Tibial nerve (tissue), 4 donors: ENCODE data around the gene FANCC.

ENCODE experiments used
- EP300 ChIP-seq, 2 donors: sonication (generic); formaldehyde crosslinking; IDR thresholded peaks; one replicate each; pipeline ENCODE4 v1.6.1; 2017; ENCODE audit warnings: antibody characterized with exemption in 2 of 2, mild to moderate bottlenecking in 1 of 2
- TF ChIP-seq, protein P1 (sequence below), 5 experiments: fragments of 200-600 bp in 3 of 5; fragments of 450-650 bp in 2 of 5; sonication (generic) in 3 of 5; IDR thresholded peaks; one replicate each; pipeline ENCODE4 v1.5.1; 2016 to 2019; ENCODE audit warnings: antibody characterized with exemption in 5 of 5, mild to moderate bottlenecking in 3 of 5, moderate library complexity in 2 of 5

DNA sequence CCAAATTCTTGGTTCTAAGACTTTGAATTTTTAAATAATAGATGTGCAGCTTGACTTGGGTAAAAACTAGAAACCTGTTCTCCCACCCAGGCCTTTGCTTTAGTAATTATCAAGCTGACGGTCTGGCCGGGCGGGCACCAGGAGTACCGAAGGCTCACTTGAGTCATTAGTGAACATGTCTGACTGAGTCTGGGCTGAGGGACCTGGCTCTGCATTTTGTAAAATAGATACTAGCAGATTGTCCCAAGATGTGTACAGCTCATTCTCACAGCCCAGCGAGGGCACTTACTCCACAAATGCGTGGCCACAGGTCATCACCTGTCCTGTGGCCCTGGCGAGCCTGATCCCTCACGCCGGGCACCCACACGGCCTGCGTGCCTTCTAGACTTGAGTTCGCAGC, 216.2 kb downstream of the FANCC start:
- TF ChIP-seq, protein P1, sequence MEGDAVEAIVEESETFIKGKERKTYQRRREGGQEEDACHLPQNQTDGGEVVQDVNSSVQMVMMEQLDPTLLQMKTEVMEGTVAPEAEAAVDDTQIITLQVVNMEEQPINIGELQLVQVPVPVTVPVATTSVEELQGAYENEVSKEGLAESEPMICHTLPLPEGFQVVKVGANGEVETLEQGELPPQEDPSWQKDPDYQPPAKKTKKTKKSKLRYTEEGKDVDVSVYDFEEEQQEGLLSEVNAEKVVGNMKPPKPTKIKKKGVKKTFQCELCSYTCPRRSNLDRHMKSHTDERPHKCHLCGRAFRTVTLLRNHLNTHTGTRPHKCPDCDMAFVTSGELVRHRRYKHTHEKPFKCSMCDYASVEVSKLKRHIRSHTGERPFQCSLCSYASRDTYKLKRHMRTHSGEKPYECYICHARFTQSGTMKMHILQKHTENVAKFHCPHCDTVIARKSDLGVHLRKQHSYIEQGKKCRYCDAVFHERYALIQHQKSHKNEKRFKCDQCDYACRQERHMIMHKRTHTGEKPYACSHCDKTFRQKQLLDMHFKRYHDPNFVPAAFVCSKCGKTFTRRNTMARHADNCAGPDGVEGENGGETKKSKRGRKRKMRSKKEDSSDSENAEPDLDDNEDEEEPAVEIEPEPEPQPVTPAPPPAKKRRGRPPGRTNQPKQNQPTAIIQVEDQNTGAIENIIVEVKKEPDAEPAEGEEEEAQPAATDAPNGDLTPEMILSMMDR (IDR thresholded peaks at IDR 0.05): no peak
- TF ChIP-seq EP300 (IDR thresholded peaks at IDR 0.05): no peak
